ENCODE results near the gene CELF1.
A peak's percentile ranks its signal among the peaks of the same experiment; 100 is the strongest.

CELF1 gene

DNA sequence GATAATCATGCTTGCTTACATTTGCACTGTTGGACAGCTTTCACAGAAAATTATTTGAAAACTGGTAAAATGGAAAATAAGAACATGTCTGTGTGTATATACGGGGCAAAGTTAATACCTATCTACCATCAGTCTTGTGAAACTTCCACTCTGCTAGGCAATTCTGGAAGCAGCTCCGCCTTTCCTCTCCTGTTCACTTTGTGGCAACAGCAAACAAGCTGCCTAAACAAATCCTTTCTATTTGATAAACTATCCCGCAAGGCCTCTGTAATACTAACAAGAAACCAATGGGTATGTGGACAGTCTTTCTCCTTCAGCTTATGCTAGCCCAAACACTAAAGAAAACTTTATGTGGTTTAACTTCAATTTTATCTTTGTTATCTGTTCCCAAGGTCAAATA is 64.8 kb downstream of the CELF1 start:
- DNase-seq = no peak

- DNase-seq = no peak
Observed at GRCh38 chr11:47487421-47487820, 65.5 kb downstream of the CELF1 start.

DNA sequence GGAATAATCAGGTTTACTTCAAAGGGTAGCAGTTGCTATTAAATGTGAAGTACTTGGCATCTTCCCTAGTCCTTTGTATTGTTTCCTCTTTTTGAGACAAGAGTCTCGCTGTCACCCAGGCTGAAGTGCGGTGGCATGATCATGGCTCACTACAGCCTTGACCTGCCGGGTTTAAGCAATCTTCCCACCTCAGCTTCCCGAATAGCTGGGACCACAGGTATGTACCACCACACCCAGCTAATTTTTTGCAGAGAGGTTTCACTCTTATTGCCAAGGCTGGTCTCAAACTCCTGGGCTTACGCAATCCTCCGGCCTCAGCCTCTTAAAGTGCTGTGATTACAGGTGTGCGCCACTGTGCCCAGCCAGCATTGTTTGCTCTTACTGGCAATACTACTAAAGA is 67.8 kb downstream of the CELF1 start:
- DNase-seq = no peak

DNA sequence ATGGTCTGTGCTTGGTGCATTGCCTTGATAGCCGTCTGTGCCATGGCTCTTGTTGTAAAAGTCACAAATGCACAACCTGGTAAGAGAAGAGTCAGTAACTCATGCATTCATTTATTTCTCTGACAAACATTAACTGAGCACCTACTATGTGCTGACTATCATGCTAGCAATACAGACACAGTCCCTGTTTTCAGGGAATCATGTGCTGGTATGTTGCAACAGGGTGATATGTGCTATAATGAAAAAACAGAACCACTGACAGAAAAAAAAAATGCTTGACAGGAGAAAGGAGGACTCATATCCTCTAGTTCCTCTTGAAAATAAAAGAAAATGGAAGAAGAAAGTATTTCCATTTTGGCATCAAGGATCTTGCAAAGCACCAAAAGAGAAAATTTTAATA is 69.5 kb downstream of the CELF1 start:
- DNase-seq = no peak

- no peak for DNase-seq
Observed at GRCh38 chr11:47480762-47481161, 72.2 kb downstream of the CELF1 start.

- DNase-seq = no peak
Observed at GRCh38 chr11:47478651-47479329, 74.1 kb downstream of the CELF1 start.

DNA sequence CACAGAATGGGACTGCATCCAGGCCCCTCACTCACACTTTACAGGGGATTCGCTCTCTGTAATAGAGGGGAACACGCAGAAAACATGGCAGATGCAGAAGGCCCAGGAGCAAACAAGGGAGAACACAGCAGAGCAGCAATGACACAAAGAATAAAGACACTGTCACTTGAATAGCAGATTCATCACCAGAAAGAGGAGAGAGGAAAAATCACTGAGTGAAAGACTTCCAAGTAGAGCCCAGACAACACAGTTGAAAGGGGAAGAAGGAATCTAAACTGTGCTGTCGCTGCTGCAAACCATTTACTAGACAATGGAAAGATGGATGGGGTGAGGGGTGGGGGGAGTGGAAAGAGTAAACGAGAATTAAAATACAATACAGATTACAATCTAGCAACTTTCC is 75.2 kb downstream of the CELF1 start:
- DNase-seq = no peak

GRCh38 chr11:47477323-47477722 is 75.6 kb downstream of the CELF1 start:
- DNase-seq = no peak

DNA sequence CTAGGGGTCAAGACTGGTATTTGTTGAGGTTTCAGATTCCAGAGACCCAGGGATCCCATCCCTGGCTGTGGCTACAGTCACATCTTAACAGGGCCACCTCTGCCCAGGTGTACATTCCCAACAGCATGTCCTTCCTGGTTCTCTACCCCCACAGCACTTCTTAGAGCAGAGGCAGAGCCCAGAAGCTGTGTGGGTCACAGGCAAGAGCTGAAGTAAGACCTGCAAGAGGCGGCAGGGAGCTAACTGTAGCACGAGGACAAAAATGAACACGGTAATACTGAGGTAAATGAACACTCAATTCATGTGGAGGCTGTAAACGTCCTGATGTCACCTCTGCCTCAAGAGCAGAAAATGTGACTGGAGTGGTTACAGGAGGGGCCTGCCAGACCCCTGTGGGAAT is 82.3 kb downstream of the CELF1 start:
- no peak for DNase-seq

GRCh38 chr11:47469361-47470179 is 83.4 kb downstream of the CELF1 start:
- no peak for DNase-seq

DNA sequence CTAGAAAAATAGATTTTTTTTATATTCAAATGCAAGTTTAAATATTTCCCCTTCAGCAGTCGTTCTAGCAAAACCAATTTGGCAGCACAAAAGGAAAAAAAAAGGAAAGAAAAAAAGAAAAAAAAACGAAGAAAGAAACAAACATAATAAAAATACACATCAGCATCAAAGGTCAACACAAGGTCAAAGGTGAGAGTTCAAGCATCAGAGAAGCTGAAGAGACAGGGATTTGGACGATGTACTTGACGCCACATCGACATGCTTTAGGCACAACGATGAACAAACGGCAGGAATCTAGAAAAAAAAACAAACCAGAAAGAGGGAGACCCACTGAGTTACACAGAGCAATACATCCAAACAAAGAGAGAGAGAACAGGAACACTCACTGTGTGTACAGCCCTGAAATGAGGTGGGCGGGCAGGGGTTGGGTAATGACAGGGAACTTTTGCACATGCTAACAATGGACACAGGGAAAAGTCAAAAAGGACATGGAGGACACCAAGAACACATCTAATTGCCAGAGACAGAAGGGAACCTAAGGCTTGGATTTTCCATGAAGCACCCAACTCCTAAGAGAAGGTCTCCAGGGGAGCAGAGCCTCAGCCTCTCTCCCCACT is 84.2 kb downstream of the CELF1 start:
- DNase-seq = peak in 1 of 56 donors; percentile 13

DNA sequence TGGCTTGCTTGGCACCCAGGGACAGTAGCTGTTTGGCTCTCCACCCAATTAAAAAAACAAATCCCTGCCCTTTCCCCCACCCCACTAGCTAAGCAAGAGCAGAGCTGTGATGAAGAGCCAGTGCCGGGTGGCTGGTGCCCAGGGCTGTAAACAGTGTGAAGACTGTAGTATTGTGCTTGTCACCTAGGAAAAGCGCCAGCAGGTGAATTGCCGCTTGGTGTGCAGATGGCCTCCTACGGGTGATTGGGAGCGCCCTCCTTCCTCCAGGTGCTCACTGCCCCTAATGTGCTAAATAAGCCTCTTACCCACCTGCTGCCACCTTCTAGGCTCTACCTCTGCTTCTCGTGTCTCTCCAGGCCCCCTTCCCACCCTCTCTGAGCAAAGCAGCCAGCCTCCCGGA is 85.6 kb downstream of the CELF1 start:
- DNase-seq = peak in 8 of 56 donors; percentile 8 to 49 (median 18)

- DNase-seq = peak in 52 of 56 donors; percentile 9 to 87 (median 64)
Observed at GRCh38 chr11:47466701-47467250, 86.2 kb downstream of the CELF1 start.

- DNase-seq = no peak
Observed at GRCh38 chr11:47466201-47466600, 86.7 kb downstream of the CELF1 start.

- no peak for DNase-seq
Observed at GRCh38 chr11:47464483-47464882, 88.4 kb downstream of the CELF1 start.

GRCh38 chr11:47461876-47462275 is 91.1 kb downstream of the CELF1 start:
- no peak for DNase-seq

GRCh38 chr11:47460571-47461235 is 92.2 kb downstream of the CELF1 start:
- peak in 4 of 56 donors; percentile 7 to 16 (median 10) for DNase-seq

GRCh38 chr11:47454258-47454671 is 98.7 kb downstream of the CELF1 start:
- DNase-seq = peak in 44 of 56 donors; percentile 4 to 82 (median 31)

- no peak for DNase-seq
Observed at GRCh38 chr11:47453365-47453764, 99.6 kb downstream of the CELF1 start.

DNA sequence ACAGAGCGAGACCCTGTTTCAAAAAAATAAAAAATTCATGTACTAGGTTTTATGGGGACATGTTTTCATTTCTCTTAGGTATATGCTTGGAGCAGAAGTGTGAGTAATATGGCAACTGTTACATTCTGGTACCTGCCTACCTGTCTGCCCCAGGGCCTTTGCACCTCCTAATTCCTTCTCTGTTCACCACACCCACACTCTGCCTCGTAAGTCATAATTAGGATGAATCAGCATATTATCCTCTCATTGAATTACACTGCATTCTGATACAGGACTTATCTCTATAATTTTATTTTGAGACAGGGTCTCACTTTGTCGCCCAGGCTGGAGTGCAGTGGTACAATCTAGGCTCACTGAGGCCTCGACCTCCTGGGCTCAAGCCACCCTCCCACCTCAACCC is 100.9 kb downstream of the CELF1 start:
- DNase-seq = no peak

DNA sequence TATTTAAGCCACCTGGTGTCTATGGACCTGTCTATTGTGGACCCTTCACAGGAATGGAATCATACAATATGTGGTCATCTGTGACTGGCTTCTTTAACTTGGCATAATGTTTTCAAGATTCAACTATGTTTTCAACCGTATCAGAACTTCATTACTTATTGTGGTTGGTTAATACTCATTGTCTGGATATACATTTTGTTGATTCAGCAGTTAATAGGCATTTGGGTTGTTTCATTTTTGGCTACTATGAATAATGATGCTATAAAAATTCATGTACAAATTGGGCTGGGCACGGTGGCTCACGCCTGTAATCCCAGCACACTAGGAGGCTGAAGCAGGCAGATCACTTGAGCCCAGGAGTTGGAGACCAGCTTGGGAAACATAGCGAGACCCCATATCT is 101.5 kb downstream of the CELF1 start:
- no peak for DNase-seq

DNA sequence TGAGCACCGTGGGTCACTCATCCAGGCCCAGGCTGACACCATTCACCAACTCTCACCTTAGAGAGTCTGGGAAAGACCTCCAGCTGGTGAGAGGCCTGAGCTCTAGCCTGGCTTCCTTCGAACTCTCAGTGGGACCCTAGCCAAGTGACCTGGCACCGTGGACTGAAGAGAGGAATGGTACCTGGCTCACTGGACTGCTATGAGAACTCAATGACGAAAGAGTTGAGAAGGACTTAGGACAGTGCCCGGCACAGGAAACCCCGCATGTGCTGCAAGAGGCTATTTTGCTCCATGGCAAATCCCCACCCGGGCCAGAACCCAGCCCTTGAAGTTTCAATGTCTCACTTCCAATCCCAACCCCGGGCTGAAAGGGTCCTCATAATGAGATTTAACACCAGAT is 103.4 kb downstream of the CELF1 start:
- no peak for DNase-seq
